IPS-NIHi11 (cell line): Measurements from ENCODE around the gene TRIM14.
"Not testable (repeated sequence)": the region's sequence is repeated elsewhere in the genome, so short reads cannot be mapped to it uniquely, and the experiment has no call there.

ENCODE experiments used
- DNase-seq: peaks from one replicate; pipeline ENCODE4 v3.0.0; 2012; ENCODE audit warnings: mixed read lengths, low spot score

TRIM14 gene

DNA sequence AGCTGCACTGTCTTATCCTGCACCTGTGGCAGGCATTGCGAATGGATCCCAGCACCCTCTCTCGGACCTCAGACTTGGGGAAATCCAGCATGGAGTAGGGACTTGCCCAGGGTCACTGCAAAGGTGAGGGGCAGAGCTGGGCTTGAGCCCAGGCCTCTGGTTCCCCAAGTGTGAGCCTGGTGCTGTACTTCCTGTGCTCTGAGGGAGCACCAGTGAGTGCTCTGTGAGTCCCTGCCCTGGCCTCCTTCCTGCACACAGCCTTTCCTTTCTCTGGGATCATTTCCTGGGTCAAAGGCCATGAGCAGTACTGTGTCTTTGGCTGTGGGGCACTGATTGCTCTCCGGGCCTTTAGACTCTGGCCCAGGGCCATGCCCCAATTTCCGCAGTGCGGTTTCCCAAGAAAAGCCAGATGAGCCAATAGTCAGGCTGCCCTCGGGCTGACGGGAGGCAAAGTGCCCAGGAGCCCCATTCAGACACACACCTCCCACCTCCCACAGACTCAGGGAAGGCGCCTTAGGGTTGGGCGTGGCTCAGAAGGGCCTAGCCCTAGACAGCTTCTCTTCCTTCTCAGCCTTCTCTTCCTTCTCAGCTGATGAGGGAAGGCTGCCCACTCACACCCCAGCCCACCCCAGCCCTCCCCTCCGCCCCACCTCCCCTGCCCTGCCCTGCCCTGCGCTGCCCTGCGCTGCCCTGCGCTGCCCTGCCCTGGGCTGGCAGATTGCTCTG, 23.3 kb upstream of the TRIM14 start:
- DNase-seq, result no peak

DNA sequence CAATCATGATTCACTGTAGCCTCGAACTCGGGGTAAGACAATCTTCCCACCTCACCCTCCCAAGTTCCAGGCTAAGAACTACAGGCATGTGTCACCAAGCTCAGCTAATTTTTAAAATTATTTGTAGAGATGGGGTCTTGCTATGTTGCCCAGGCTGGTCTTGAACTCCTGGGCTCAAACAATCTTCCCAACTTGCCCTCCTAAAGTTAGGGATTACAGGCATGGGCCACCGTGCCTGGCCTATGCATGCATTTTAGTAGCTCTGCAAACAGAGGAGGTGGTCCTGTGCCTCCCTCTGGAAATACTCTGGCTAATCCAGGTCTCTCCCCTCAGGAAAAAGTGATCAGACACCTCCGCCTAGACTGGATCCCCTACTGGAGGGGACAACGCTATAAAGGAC, 21.5 kb upstream of the TRIM14 start:
- no peak for DNase-seq

DNA sequence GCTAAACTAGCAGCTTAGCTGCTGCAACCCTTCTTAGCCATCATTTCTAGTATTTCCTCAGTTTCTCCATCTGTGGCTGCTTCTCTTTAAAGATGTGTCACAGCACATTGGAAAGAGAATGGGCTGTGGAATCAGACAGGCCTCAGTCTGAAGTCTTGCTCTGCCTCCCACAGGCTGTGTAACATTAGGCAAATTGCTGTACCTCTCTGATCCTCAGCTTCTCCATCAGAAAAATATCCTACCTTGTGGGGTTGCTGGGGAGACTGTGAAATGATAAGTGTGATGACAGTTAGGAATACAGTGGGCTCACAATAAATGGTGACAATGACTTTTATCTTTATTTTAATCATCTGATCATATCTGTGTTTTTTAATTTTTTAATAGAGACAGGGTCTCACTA, 17.5 kb upstream of the TRIM14 start:
- DNase-seq, result no peak

DNA sequence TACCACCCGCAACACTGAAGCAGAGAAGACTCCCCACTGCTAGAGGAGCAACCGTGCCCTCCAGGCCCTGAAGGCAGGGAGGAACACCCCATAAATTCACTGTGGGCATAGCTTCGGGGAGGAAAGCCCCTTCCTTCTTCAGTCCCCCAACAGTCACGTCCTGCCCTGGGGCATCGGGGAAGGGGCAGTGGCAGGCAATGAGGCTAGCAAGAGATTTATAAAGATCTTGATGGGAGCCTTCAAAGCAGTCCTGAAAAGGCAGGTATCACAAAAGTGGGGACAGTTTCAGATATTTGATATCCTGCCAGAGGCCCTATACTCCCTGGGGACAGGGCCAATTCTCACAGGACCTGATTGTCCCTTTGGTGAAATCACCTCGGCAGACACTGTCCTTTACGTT, 16.9 kb upstream of the TRIM14 start:
- DNase-seq, result no peak

DNA sequence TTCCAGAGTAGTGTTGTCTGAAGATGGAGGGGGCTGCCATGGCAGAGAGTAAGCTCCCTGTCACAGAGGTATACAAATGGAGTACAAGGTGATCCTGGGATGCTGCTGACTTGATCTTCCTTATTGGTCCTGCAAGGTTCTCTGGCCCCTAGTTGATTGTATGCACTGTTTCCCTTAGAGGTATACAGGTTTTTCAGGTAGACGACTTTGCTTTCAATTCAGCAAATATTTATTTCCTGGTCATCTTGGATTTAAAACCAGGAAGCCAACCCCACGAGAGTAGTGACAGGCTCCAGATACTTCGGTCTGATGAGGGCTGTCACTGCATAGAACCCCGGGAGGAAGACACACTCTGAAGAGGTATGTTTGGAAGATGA, 16.5 kb upstream of the TRIM14 start:
- no peak for DNase-seq

DNA sequence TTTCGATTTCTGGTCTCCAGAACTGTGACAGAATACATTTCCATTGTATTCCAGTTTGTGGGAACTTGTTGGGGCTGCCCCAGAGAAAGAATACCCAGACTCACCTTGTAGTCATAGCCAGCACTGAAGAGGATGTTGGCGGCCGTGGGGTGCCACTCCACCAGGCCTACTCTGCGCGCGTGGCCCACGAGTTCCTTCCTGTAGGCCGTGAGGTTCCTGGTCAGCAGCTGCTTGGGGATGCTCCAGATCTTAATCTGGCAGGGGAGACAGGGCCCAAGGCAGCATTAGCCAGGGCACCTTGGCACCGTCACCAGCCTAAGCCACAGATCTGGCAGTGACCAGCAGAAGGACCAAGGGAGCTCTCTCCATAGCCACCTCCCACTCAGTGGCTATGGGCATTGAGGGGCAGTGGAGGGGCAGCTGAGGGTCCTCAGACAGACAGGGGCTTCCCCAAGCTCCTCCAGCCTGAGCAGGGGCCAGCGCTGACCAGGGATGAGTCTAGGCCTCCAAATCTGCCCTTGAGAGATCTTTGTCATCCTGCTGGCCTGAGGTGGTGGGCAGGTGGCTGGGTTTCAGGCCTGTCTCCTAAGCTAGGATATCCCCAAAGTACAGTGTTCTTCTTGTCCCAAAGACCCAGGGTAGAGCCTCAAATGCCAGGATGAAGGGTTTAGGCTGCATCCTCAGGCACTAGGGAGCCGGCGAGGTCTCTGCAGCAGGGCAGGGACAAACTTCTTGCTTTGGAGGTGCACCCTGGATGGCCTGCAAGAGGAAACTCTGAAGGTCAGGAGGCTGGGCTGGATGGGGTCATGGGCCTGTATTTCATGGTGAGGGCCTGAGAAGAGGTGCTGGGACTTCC, 15.9 kb upstream of the TRIM14 start:
- no peak for DNase-seq

DNA sequence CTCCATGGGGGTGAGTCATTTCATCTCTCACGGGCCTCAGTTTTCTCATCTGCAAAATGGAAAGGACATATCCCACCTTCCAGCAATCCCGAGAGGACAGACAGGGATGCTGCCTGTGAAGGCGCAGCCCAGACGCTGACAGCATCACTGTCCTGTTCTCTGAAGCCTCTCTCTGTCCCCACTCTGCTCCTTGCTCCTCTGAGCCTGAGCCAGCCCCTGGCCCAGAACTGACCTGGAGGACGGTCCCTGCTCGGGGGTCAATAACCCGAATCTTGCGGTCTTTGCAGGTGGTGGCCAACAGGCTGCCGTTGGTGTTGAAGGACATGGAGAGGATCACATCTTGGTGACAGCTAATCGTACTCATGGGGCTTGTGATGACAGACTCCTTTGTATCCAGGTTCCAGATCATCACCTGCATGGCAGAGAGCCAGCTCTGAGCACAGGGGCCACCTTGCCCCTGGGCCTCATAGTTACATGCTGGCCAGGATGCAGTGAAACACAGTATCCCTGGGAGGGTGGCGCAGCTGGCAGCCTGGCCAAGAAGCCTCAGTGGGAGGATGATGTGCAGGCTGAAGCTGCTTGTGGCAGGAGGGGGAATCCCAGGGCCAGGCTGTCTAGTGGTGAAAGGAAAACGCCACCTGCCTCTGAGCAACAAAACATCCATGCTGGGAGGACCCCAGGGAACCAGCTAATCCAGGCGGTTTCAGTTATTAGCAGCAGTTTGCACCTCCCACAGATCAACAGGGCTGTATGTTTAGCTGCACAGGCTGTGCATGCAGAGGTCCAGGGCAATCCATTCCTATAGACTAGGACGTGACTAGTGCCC, 14.0 kb upstream of the TRIM14 start:
- DNase-seq, result peak; percentile 38

DNA sequence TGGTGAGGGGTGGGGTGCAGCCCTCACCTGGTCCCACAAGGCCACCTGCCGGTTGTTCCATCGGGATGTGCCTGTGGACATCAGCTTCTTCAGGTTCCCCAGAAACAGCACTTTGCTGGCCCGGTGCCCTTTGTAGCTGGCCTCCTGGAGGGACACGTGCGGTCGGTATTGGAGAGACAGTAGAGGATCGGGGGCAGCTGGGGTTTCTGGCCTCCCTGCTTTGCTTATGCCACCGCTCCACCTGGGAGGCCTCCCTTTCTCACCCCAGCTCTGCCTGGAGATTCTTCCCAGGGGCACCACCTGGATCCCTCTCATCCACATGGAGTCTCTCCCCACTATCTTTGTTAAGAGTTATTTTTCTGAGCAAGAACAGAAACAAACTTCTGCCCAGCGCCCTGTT, 13.1 kb upstream of the TRIM14 start:
- DNase-seq, result no peak

DNA sequence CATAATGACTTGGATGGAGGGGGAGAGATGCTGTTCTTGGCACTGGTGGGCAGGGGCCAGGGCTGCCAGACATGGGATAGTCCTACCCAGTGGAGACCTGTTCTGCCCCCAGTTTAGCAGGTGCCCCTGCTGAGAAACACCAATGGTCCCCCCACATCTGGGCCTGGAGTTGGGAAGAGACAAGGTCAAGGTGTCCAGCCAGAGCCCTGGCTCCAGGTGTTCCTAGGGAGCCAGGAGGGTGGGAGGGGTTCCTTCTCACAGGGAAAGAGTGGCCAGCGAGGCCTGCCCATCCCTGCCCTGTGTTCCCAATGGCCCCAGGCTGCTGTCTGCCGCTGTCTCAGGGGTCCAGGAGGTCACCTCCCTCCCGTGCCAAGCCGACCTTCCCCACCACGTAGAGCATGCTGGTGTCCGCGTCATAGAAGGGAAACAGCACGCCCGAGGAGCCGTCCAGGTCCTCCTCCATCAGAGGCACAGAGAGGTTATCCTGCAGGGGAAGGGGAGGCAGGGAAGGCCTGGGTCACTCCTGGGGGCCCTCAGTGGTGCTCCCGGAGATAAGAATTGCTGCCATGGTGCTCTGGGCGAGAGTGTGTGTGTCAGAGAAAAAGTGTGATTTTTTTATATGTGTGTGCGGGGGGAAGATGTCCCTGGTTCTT, 11.7 kb upstream of the TRIM14 start:
- DNase-seq, result no peak

DNA sequence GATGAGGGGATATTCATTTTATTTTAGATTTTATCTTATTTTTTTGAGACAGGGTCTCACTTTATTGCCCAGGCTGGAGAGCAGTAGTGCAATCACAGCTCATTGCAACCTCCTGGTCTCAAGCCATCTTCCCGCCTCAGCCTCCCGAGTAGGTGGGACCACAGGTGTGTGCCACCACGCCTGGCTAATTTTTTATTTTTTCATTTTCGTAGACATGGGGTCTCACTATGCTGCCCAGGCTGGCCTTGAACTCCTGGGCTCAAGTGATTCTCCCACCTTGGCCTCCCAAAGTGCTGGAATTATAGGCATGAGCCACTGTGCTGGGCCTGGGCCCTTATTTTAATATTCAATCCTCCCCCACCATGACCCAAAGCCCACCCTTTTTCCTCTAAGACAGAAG, 11.0 kb upstream of the TRIM14 start:
- DNase-seq, result not testable (repeated sequence)

DNA sequence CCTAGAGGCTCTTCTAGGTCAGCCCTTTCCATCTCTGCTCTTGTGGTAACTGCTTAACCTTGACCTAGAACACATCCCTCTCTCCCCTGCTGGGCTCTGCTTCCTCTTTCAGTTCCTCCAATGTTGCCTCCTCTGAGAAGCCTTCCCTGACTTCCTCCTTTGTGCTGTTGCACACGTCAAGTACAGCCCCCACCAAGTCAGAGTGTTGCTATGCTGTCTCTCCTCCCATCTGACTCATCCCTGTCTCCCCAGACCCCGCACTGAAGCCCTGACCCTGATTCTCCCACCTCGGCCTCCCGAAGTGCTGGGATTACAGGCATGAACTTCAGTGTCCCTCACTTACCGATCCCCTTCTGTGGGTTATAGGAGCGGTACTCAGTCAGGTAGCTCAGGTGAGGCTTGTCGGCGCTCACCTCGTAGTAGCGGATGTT, 10.4 kb upstream of the TRIM14 start:
- no peak for DNase-seq

DNA sequence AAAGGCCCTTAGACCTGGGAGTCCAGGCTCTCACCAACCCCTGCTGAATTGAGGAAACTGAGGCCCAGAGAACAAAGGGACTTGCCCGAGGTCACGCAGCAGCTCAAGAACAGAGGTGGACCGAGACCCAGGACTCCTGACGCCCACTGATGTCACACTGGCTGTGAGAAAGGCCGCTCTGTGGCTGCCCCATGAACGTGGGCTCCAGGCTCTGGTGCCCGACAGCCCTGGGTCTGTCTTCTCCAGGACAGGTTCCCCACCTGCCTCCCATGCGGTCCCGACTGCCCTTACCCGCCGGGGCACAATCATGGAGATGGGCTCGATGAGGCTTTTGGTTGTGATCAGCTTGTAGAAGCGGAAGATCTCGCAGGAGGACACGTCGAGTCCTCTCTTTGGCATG, 9.3 kb upstream of the TRIM14 start:
- no peak for DNase-seq

DNA sequence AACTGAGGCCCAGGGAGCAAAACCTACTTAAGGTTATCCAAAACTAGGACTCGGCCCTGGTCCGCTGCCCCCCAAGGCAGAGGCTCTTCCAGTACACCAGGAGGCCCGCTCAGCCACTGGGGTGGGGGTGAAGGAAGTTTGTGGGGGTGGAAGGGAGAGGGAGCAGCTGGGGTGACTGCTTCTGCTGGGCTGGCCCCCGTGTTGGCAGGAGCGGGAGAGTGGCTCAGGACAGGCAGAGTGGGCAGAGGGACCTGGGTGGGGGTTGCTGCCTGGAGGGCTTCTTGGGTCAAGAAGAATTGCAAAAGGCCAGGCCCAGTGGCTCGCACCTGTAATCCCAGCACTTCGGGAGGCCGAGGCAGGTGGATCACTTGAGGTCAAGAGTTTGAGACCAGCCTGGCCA, 8.2 kb upstream of the TRIM14 start:
- DNase-seq, result no peak

DNA sequence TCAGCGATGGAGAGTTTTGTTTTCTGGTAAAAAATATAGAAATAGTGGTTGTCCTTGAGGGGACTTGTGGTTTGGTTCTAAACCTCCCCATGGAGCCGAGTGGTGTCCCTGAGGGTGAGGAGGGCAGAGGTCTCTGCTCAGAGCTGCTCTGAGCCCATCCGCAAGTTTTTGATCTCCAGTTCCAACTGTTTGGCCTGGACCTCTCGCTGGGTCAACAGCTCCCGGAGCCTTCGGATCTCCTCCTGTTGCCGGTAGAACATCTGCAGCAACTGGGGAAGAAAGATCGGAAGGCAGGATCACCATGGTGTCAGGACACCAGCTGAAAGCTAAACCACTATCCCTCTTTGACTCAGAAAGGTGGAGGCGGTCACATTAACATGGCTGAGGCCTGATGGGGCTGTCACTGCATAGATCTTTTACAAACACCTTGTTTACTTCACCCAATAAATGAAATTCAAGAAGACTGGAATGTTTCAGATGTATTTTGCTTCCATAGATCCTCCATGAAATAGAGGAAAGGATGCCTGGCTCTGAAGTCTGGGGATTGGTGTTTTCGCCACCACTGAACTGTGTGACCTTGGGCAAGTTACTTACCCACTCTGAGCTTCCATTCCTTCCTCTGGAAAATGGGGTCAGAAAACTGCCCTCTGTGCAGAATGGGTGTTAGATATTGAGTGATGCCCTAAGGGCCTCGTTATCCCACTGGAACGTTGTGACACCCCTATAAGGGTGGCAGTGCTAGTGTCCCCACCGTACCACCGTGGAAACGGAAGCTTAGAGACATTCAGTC, 5.8 kb upstream of the TRIM14 start:
- DNase-seq, result no peak

DNA sequence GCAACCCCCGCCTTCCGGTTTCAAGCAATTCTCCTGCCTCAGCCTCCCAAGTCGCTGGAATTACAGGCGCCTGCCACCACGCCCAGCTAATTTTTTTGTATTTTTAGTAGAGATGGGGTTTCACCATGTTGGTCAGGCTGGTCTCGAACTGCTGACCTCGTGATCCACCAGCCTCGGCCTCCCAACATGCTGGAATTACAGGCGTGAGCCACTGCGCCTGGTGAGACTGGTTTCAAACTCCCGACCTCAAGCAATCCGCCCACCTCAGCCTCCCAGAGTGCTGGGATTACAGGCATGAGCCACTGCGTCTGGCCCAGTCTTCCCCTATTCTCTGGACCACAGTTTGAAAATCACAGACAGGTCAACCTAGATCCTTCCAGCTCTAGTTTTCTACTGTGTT, 5.1 kb upstream of the TRIM14 start:
- DNase-seq, result not testable (repeated sequence)

DNA sequence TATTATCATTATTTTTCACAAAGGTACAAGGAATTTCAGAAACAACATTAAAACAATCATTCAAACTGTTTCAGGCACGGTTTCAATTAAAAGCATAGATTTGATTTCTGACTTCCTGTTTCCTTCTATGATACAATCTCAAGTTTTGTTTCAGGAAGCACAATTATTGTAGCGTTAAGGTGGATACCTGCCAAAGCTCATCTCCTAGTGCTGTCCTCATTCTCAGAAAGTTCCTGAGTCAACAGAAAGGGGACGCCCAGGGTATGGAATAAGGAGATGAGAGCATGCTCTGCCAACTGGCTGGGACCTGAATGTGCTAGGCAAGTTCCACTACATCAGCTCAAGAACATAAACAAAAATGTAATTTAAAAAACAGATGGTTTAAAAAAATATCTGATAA, 2.0 kb upstream of the TRIM14 start:
- DNase-seq, result no peak

DNA sequence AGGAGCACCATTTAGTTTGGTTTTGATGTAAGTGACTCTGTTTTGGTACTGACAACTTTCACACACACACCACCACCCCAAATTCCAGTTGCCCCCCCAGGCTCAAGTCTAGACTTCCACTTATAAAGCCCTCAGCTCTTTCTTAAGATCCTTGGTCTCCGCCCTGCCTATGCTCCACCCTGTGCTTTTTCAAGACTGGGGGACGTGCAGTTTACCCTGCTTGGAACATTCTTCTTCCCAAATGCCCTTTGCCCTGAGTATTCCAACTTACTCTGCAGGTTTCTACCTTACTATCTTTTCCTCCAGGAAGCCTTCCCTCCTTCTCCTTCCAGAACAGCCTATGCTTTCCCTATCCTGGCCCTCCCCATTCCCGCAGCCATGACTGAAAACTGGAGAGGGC, 1.5 kb upstream of the TRIM14 start:
- DNase-seq, result no peak

DNA sequence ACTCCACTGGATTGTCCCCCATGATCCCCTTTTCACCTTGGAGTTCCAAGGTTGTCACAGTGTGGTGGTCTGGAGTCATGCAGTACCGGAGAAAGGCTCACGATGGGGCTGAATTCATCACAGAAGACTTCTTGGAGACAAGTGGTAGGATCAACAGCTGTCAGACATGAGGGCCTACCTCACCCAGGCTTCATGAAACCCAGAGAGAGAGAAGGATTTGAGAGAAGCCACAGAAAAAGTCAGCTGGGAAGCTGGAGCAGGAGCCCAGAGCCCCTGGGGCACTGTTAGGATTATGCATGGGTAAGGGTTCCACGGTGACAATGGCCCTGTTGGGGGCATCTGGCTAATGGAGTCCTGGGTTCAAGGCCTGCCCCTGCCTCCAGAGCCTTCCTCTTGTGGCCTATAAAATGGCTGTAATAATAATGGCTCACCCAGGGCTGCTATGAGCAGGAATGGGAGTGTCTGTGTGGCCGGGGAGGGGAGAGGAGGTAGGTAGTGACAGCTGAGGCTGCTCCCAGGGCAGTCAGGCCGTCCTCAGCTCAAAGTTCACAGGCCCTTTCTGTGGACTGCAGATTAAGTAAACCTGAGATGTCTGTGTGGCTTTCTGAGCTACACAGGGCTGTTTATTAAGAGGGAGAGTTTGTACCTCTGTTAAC, 910 bp downstream of the TRIM14 start:
- no peak for DNase-seq

DNA sequence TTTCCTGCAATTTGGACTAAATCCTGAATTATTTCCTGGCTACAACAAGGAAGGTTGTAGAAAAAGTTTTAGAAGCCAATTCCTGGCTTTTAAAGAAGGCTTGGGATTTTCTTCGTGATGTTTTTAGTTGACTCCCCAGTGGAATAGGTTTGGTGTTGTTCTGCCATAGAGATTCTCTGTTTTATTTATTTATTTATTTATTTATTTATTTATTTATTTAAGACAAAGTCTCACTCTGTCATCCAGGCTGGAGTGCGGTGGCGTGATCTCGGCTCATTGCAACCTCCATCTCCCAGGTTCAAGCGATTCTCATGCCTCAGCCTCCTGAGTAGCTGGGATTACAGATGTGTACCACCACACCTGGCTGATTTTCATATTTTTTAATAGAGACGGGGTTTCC, 1.9 kb downstream of the TRIM14 start:
- DNase-seq, result not testable (repeated sequence)

DNA sequence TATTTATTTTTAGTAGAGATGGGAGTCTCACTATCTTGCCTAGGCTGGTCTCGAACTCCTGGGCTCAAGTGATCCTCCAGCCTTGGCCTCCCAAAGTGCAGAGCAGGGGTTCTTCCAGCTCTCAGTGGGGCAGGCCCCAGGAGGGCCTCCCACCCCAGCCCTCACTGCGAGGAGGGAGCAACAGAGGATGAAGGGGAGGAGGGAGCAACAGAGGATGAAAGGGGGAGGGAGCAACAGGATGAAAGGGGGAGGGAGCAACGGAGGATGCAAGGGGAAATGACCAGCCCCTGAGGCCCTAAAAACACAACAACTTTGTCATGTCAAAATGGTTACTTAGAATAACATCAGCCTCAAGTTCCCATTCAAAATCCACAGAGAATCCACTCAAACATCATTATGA, 10.0 kb downstream of the TRIM14 start:
- DNase-seq, result no peak

DNA sequence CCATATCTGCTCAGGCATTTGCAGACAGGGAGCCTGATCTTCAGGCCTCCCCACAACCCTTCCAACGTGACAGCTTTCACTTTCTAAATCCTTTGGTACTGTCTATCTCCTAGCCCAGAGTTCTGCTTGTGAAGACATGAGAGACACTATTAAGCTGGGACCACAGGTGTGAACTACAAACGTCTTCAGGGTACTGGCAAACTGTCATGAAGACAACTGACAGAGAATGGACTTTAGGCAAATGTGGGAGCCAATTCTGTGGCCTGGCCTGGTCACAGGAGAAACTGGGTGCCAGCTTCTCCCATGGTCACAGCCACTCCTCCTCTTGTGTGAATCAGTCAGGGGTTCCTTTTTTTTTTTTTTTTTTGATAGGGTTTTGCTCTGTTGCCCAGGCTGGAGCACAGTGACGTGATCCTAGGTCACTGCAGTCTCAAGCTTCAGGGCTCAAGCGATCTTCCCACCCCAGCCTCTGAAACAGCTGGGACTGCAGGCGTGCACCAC, 10.4 kb downstream of the TRIM14 start:
- DNase-seq, result no peak
